CD4-positive, alpha-beta T cell treated with Interferon alpha-2 for 1 hour (primary cell): ENCODE data around the gene ICE2.
A peak's percentile ranks its signal among the peaks of the same experiment; 100 is the strongest.

Experiments used
- DNase-seq, 2 donors: peaks; one replicate each; pipeline ENCODE4 v3.0.0-alpha.2; 2020 to 2022

ICE2 gene

GRCh38 chr15:60478566-60479360, at the start of gene ICE2:
ICE2 (minus strand) TSS chr15:60479142; CDS start chr15:60477977, 1,165 bp downstream.
- peak; percentile 96 to 97 for DNase-seq

- peak in 1 of 2 donors; percentile 75 for DNase-seq
Observed at GRCh38 chr15:60528530-60528929, 49.6 kb upstream of the ICE2 start.

- no peak for DNase-seq
Observed at GRCh38 chr15:60527456-60527855, 48.5 kb upstream of the ICE2 start.

- peak; percentile 12 to 44 for DNase-seq
Observed at GRCh38 chr15:60526127-60526616, 47.2 kb upstream of the ICE2 start.

GRCh38 chr15:60525341-60526039, 46.5 kb upstream of the ICE2 start:
- no peak for DNase-seq

- no peak for DNase-seq
Observed at GRCh38 chr15:60523056-60523455, 44.1 kb upstream of the ICE2 start.

GRCh38 chr15:60520825-60521368, 42.0 kb upstream of the ICE2 start:
- peak; percentile 75 to 86 for DNase-seq

GRCh38 chr15:60520013-60520824, 41.3 kb upstream of the ICE2 start:
- DNase-seq, result no peak

GRCh38 chr15:60519218-60519617, 40.3 kb upstream of the ICE2 start:
- DNase-seq, result no peak

GRCh38 chr15:60518511-60518910, 39.6 kb upstream of the ICE2 start:
- no peak for DNase-seq

- no peak for DNase-seq
Observed at GRCh38 chr15:60514261-60514881, 35.4 kb upstream of the ICE2 start.

GRCh38 chr15:60513676-60514075, 34.7 kb upstream of the ICE2 start:
- no peak for DNase-seq

GRCh38 chr15:60512937-60513336, 34.0 kb upstream of the ICE2 start:
- no peak for DNase-seq

- DNase-seq, result no peak
Observed at GRCh38 chr15:60511351-60512031, 32.5 kb upstream of the ICE2 start.

GRCh38 chr15:60510006-60510405, 31.1 kb upstream of the ICE2 start:
- DNase-seq, result no peak

GRCh38 chr15:60509470-60509869, 30.5 kb upstream of the ICE2 start:
- no peak for DNase-seq

GRCh38 chr15:60508442-60508841, 29.5 kb upstream of the ICE2 start:
- peak in 1 of 2 donors; percentile 16 for DNase-seq

GRCh38 chr15:60507596-60508424, 28.9 kb upstream of the ICE2 start:
- peak; percentile 74 to 89 for DNase-seq

- DNase-seq, result no peak
Observed at GRCh38 chr15:60496853-60497252, 17.9 kb upstream of the ICE2 start.

- DNase-seq, result no peak
Observed at GRCh38 chr15:60494108-60494507, 15.2 kb upstream of the ICE2 start.

GRCh38 chr15:60493166-60493565, 14.2 kb upstream of the ICE2 start:
- DNase-seq, result no peak
